Liver (tissue), 9 donors: ENCODE results near the gene SMIM10L2A. TPM values are rescaled to one million over a fixed set of nuclear protein-coding genes. Genes with fewer than 3 reads are reported as not detected.

Experiments used
- DNase-seq: peaks from one replicate; pipeline ENCODE4 v3.0.0-alpha.2; 2017; ENCODE audit warnings: low spot score
- H3K27ac ChIP-seq, 2 donors: one replicate each; pipeline ENCODE4 v1.7.0; 2013; ENCODE audit warnings: inconsistent platforms in 2 of 2, low read length in 2 of 2, control low read depth in 1 of 2, low read depth in 1 of 2, mild to moderate bottlenecking in 1 of 2
- H3K27me3 ChIP-seq, 4 donors: one replicate each; pipeline versions ENCODE4 v1.6.1 to v1.7.0; 2013; ENCODE audit warnings: low read length in 3 of 4, inconsistent platforms in 1 of 4, mild to moderate bottlenecking in 1 of 4, moderate library complexity in 1 of 4; ENCODE audit not compliant: control insufficient read depth in 4 of 4, insufficient read depth in 4 of 4
- H3K36me3 ChIP-seq, 4 donors: one replicate each; pipeline versions ENCODE4 v1.6.1 to v1.7.0; 2013; ENCODE audit warnings: low read length in 3 of 4, mild to moderate bottlenecking in 3 of 4, low read depth in 1 of 4, moderate library complexity in 1 of 4; ENCODE audit not compliant: control insufficient read depth in 4 of 4, insufficient read depth in 3 of 4
- H3K4me1 ChIP-seq, 4 donors: one replicate each; pipeline versions ENCODE4 v1.6.1 to v1.7.0; 2013; ENCODE audit warnings: low read length in 3 of 4, mild to moderate bottlenecking in 3 of 4, moderate library complexity in 1 of 4; ENCODE audit not compliant: control insufficient read depth in 4 of 4, insufficient read depth in 4 of 4
- H3K4me3 ChIP-seq, 3 donors: one replicate each; pipeline versions ENCODE4 v1.6.1 to v1.7.0; 2013; ENCODE audit warnings: low read length in 3 of 3, control low read depth in 1 of 3, low read depth in 1 of 3, mild to moderate bottlenecking in 1 of 3
- H3K9ac ChIP-seq, 2 donors: one replicate each; pipeline ENCODE4 v1.7.0; 2013; ENCODE audit warnings: low read length in 2 of 2, mild to moderate bottlenecking in 2 of 2, moderate library complexity in 2 of 2, control low read depth in 1 of 2, low read depth in 1 of 2
- H3K9me3 ChIP-seq, 4 donors: one replicate each; pipeline versions ENCODE4 v1.6.1 to v1.7.0; 2013; ENCODE audit warnings: low read length in 3 of 4; ENCODE audit not compliant: control insufficient read depth in 4 of 4
- EGR1 ChIP-seq, 2 donors: IDR thresholded peaks; 2 replicates each; pipeline ENCODE4 v1.6.1; 2016 to 2018; ENCODE audit warnings: antibody characterized with exemption in 2 of 2, low read depth in 2 of 2
- FOXA1 ChIP-seq: IDR thresholded peaks from 2 replicates; pipeline ENCODE4 v1.6.1; 2016; ENCODE audit warnings: antibody characterized with exemption
- FOXA2 ChIP-seq: IDR thresholded peaks from 2 replicates; pipeline ENCODE4 v1.6.1; 2016; ENCODE audit warnings: antibody characterized with exemption
- GABPA ChIP-seq, 2 donors: IDR thresholded peaks in 1 of 2; conservative IDR thresholded peaks in 1 of 2; 2 replicates each; pipeline ENCODE4 v1.6.1; 2016; ENCODE audit warnings: antibody characterized with exemption in 2 of 2, mild to moderate bottlenecking in 1 of 2, moderate library complexity in 1 of 2
- HNF4A ChIP-seq, 2 donors: conservative IDR thresholded peaks; 2 replicates each; pipeline ENCODE4 v1.6.1; 2016; ENCODE audit warnings: antibody characterized with exemption in 2 of 2, mild to moderate bottlenecking in 2 of 2
- HNF4G ChIP-seq: IDR thresholded peaks from 2 replicates; pipeline ENCODE4 v1.6.1; 2016; ENCODE audit warnings: antibody characterized with exemption
- JUND ChIP-seq, 2 donors: IDR thresholded peaks; 2 replicates each; pipeline ENCODE4 v1.6.1; 2016; ENCODE audit warnings: antibody characterized with exemption in 2 of 2
- NR2F2 ChIP-seq: IDR thresholded peaks from 2 replicates; pipeline ENCODE4 v1.6.1; 2016; ENCODE audit warnings: antibody characterized with exemption
- RAD21 ChIP-seq, 2 donors: IDR thresholded peaks; 2 replicates each; pipeline ENCODE4 v1.6.1; 2016; ENCODE audit warnings: antibody characterized with exemption in 2 of 2, mild to moderate bottlenecking in 2 of 2
- RXRA ChIP-seq, 2 donors: IDR thresholded peaks; 2 replicates each; pipeline ENCODE4 v1.6.1; 2017 to 2018; ENCODE audit warnings: antibody characterized with exemption in 2 of 2, mild to moderate bottlenecking in 1 of 2
- SP1 ChIP-seq: IDR thresholded peaks from 2 replicates; pipeline ENCODE4 v1.6.1; 2018; ENCODE audit warnings: antibody characterized with exemption, mild to moderate bottlenecking
- TAF1 ChIP-seq: conservative IDR thresholded peaks from 2 replicates; pipeline ENCODE4 v1.6.1; 2016; ENCODE audit warnings: antibody characterized with exemption, mild to moderate bottlenecking
- YY1 ChIP-seq: IDR thresholded peaks from 2 replicates; pipeline ENCODE4 v1.6.1; 2016; ENCODE audit warnings: antibody characterized with exemption, mild to moderate bottlenecking
- WGBS: extraction: QIAGEN DNeasy Blood & Tissue Kit; methylation state at CpG from one replicate; pipeline ENCODE4 v1.1.7; 2013; 5-methylcytosine and 5-hydroxymethylcytosine counted together
- polyA plus RNA-seq, 2 donors: library from polyadenylated mRNA; stranded (reverse) in 1 of 2; unstranded in 1 of 2; fragments of 200-250 nt in 1 of 2; fragments of >200 nt in 1 of 2; fragmentation: Nextera tagmentation in 1 of 2; extraction: Ambion mirVana in 1 of 2; gene quantifications; one replicate each; pipeline versions ENCODE4 v1.2.1 to v1.2.3, GENCODE V29; 2013 to 2015
- total RNA-seq, 2 donors: library from RNA; depleted of rRNA; stranded (reverse); fragments of >200 nt; gene quantifications; one replicate each; pipeline ENCODE4 v1.2.3, GENCODE V29; 2014
- TF ChIP-seq, protein P1 (sequence below): IDR thresholded peaks from 2 replicates; pipeline ENCODE4 v1.6.1; 2016; ENCODE audit warnings: antibody characterized with exemption
- TF ChIP-seq, protein P2 (sequence below): IDR thresholded peaks from 2 replicates; pipeline ENCODE4 v1.6.1; 2016; ENCODE audit warnings: antibody characterized with exemption
- TF ChIP-seq, protein P3 (sequence below): fragments of 150-350 bp; IDR thresholded peaks from 2 replicates; pipeline ENCODE4 v1.5.1; 2017; ENCODE audit warnings: improper control_type of control experiment, low read depth, low read length; ENCODE audit not compliant: missing input control
- TF ChIP-seq, protein P4 (sequence below): IDR thresholded peaks from 2 replicates; pipeline ENCODE4 v1.6.1; 2016; ENCODE audit warnings: antibody characterized with exemption
- donor health status: healthy.
- donor health status: healthy.
- donor health status: healthy.
- donor health status: healthy.
- donor health status: healthy.

The SMIM10L2A gene
- total and polyA plus RNA-seq, 4 donors, result 0.07 to 0.98 (median 0.13) TPM

DNA sequence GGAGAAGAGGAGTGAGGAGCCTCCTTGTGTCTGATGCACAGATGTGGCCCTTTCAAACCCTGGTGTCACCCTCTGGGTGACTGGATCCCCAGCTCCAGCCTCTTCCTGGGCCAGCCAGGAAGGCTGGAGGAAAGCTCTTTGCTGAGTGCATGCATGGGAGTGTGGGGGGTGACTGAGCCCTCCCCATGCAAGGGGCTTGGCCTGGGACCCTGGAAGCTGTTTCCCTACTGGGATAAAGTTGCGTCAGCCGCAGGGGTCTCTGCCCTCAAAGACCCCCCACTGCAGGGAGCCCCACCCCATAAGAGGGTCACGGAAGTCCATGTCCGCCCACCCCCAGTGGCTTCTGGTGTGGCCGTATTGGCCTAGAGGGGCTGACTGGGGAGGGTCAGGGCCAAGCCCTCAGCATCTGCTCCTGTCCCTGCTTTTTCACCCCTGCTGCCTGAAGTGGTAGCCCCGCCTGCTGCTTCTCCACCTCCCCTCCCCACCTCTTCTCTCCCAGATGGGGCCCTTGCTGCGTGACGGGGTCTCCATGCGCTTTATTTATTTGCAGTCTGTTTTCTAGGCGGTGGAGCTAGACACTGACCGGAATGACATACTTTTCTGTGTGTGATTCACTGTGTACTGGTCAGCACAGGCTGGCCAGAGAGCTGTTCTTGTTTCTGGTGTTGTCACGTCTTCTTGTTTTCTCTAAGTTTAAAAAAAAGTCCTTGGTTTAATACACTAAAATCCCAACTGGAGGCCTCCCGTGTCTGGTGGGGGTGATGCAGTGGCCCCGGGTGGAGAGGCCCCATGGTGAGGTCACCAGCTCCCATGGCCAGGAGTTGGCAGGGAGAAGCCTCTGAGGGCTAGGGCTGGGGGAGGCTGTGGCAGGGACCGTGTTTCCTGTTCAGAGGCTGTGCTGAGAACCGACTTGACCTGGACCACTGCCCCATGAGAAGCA lies 3.6 kb downstream of the SMIM10L2A start:
- no peak for DNase-seq
- Histone ChIP-seq H3K4me3 (no peak overlapping the region), H3K4me1 (peaks cover 0 to 3% (median 1%) of the 10 kb centered on the region in 4 donors), H3K27me3 (no peaks in the 10 kb centered on the region), H3K9ac (no peak overlapping the region), H3K9me3 (no peaks in the 10 kb centered on the region), H3K27ac (no peak overlapping the region), H3K36me3 (no peaks in the 10 kb centered on the region)
- TF ChIP-seq RAD21 (IDR thresholded peaks at IDR 0.05) (no peak), FOXA1 (no peak), NR2F2 (no peak), YY1 (no peak)
- TF ChIP-seq, protein P1, sequence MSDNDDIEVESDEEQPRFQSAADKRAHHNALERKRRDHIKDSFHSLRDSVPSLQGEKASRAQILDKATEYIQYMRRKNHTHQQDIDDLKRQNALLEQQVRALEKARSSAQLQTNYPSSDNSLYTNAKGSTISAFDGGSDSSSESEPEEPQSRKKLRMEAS, result no peak
- 68% methylated on average over 16 of the region's 16 CpGs for WGBS

DNA sequence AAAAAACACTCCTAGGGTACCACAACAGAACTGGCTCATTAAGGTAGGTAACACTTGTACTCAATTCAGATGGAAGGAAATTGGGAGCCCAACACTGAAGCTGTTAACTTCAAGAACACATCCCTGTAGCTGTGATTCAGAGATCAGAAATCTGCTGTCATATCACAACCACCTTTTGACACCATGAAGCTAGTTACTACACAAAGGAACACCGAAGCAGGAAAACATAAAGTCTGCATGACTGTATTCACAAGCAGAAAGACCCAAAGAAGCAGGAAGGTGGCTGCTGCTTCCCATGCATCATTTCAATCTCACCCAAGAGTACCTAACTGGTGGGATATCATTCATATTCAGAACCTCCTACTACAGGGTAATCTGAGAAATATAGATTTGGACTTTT lies 7.7 kb downstream of the SMIM10L2A start:
- no peaks in the 10 kb centered on the region for H3K4me1 ChIP-seq
- H3K9ac ChIP-seq, result no peak overlapping the region
- TF ChIP-seq, protein P2, sequence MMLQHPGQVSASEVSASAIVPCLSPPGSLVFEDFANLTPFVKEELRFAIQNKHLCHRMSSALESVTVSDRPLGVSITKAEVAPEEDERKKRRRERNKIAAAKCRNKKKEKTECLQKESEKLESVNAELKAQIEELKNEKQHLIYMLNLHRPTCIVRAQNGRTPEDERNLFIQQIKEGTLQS, result no peak
- TF ChIP-seq GABPA (IDR thresholded peaks at IDR 0.05 in 1 of 2, conservative IDR thresholded peaks at IDR 0.05 in 1 of 2), result no peak
- TF ChIP-seq, protein P1, result no peak
- TF ChIP-seq YY1, result no peak
- no peak for DNase-seq
- no peak overlapping the region for H3K27ac ChIP-seq
- WGBS, result 85% methylated on average over 1 of the region's 1 CpG
- H3K36me3 ChIP-seq, result no peaks in the 10 kb centered on the region
- H3K4me3 ChIP-seq, result no peak overlapping the region
- H3K27me3 ChIP-seq, result no peaks in the 10 kb centered on the region
- H3K9me3 ChIP-seq, result no peaks in the 10 kb centered on the region

DNA sequence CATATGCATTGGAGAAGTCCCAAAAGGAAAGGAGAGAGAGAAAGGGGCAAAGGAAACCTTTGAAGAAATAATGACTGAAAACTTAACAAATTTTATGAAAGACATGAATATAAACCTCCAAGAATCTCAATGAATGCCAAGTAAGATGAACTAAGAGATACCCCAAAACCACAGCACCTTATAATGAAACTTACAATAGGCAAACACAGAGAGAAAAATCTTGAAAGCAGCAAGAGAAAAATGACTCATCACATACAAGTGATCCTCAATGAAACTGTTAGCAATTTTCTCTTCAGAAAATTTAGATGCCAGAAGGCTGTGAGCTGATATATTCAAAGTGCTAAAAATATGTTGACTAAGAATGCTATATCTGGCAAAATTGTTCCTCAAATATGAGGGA lies 10.1 kb downstream of the SMIM10L2A start:
- Histone ChIP-seq H3K27ac (no peak overlapping the region), H3K9me3 (no peaks in the 10 kb centered on the region), H3K9ac (no peak overlapping the region), H3K27me3 (no peaks in the 10 kb centered on the region), H3K4me1 (no peaks in the 10 kb centered on the region), H3K4me3 (no peak overlapping the region), H3K36me3 (no peaks in the 10 kb centered on the region)
- no peak for DNase-seq
- no peak for TF ChIP-seq RAD21 (IDR thresholded peaks at IDR 0.05)
- no peak for TF ChIP-seq NR2F2
- TF ChIP-seq HNF4A (conservative IDR thresholded peaks at IDR 0.05), result no peak
- TF ChIP-seq, protein P3, sequence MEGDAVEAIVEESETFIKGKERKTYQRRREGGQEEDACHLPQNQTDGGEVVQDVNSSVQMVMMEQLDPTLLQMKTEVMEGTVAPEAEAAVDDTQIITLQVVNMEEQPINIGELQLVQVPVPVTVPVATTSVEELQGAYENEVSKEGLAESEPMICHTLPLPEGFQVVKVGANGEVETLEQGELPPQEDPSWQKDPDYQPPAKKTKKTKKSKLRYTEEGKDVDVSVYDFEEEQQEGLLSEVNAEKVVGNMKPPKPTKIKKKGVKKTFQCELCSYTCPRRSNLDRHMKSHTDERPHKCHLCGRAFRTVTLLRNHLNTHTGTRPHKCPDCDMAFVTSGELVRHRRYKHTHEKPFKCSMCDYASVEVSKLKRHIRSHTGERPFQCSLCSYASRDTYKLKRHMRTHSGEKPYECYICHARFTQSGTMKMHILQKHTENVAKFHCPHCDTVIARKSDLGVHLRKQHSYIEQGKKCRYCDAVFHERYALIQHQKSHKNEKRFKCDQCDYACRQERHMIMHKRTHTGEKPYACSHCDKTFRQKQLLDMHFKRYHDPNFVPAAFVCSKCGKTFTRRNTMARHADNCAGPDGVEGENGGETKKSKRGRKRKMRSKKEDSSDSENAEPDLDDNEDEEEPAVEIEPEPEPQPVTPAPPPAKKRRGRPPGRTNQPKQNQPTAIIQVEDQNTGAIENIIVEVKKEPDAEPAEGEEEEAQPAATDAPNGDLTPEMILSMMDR, result no peak
- no peak for TF ChIP-seq EGR1 (IDR thresholded peaks at IDR 0.05; ENCODE audit: low read depth in 2 of 2)
- no peak for TF ChIP-seq JUND (IDR thresholded peaks at IDR 0.05)
- no peak for TF ChIP-seq FOXA2
- no peak for TF ChIP-seq YY1
- no peak for TF ChIP-seq GABPA (IDR thresholded peaks at IDR 0.05 in 1 of 2, conservative IDR thresholded peaks at IDR 0.05 in 1 of 2)
- no peak for TF ChIP-seq TAF1
- TF ChIP-seq FOXA1, result no peak
- TF ChIP-seq RXRA (IDR thresholded peaks at IDR 0.05), result no peak
- TF ChIP-seq SP1, result no peak
- TF ChIP-seq HNF4G, result no peak
- TF ChIP-seq, protein P1, result no peak
- TF ChIP-seq, protein P2, result no peak
- TF ChIP-seq, protein P4, sequence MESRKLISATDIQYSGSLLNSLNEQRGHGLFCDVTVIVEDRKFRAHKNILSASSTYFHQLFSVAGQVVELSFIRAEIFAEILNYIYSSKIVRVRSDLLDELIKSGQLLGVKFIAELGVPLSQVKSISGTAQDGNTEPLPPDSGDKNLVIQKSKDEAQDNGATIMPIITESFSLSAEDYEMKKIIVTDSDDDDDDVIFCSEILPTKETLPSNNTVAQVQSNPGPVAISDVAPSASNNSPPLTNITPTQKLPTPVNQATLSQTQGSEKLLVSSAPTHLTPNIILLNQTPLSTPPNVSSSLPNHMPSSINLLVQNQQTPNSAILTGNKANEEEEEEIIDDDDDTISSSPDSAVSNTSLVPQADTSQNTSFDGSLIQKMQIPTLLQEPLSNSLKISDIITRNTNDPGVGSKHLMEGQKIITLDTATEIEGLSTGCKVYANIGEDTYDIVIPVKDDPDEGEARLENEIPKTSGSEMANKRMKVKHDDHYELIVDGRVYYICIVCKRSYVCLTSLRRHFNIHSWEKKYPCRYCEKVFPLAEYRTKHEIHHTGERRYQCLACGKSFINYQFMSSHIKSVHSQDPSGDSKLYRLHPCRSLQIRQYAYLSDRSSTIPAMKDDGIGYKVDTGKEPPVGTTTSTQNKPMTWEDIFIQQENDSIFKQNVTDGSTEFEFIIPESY, result no peak
